ENCODE measurements around the gene TUBGCP2.

TUBGCP2 gene

GRCh38 chr10:133279326-133280226 is 29.1 kb downstream of the TUBGCP2 start:
- no peak for TF ChIP-seq ZNF384 (IDR thresholded peaks at IDR 0.05)
- no peak for TF ChIP-seq HDGF (IDR thresholded peaks at IDR 0.05; ENCODE audit: borderline replicate concordance)
- ChIA-PET CTCF (no interaction called here), POLR2A (no interaction called here)
- no peak for DNase-seq (ENCODE audit: extremely low spot score)

DNA sequence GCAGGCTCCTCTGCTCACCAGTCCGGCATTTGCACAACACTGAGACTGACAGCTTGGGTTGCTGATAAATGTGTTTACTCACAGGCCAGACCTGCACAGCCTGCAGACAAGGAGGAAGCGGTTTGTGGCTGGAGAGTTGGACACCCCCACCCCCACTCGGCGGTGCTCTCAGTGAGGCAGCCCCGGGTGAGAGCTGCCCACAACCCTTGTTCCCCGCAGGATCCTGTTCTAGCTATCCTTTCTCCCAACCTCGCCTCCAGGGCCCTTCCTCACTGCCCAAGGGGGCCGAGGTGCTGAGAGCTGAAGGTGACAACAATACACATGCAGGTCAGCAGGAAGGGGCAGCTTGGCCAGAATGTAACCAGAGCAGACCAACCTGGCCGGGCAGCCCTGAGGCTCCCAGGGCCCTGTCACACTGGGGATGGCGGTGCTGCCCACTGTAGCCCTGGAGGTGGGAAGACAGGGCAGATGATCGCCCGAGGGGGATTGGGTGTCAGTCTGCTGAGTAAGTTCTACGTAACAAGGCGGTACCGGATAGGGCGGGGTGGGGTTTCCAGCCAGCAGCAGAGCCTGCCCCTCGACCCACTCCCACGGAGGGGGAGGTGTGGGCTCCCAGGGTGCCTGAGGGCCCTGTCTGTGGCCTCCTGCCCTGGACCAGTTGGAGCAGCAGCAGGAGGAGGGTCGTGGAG is 30.0 kb downstream of the TUBGCP2 start:
- POLR2A ChIA-PET: interaction anchor here (1.4 kb wide), 1 partner anchor 15 kb away, joined by 3 read pairs; no protein-coding TSS in a partner anchor
- DNase-seq (ENCODE audit: extremely low spot score): no peak
- TF ChIP-seq CTBP1 (IDR thresholded peaks at IDR 0.05; ENCODE audit: borderline replicate concordance): no peak
- no peak for TF ChIP-seq TARDBP (IDR thresholded peaks at IDR 0.05)
- no peak for TF ChIP-seq FOXM1 (IDR thresholded peaks at IDR 0.05; ENCODE audit: borderline replicate concordance)
- no peak for TF ChIP-seq FOXK2 (IDR thresholded peaks at IDR 0.05)
- no peak for TF ChIP-seq ARNT (IDR thresholded peaks at IDR 0.05)
- no peak for TF ChIP-seq SP1 (IDR thresholded peaks at IDR 0.05)
- TF ChIP-seq L3MBTL2 (conservative IDR thresholded peaks at IDR 0.05): no peak
- no peak for TF ChIP-seq BHLHE40 (IDR thresholded peaks at IDR 0.05; ENCODE audit: borderline replicate concordance)
- no peak for TF ChIP-seq FOXA1 (IDR thresholded peaks at IDR 0.05)
- CTCF ChIA-PET: interaction anchor here (1.1 kb wide), 1 partner anchor 35 kb away, joined by 3 read pairs; no protein-coding TSS in a partner anchor

DNA sequence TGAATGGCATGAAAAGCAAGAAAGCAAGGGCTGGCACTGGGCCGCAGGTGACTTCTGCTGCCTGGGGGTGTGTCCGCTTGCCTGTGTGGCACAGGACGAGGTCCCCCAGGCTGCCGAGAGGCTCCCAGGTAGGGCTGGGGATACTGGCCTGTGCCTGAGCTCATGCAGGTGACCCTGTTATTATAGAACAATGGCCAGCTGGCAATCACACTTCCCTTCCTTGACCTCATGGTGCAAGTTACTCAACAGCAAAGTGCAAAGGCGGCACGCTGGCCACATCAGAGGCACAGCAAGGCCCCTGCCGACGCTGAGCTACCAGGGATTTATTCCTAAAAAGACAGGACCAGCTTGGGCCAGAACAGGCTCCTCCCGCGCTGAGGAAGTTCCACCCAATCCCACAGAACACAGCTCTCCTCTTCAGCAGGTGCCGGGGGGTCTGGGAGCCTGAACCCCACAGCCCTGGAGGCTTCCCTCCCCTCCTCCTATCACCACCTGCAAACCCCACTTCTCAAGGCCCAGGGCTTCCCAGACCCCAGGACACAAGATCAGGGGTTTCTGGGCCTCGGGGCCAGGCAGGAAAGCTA is 30.6 kb downstream of the TUBGCP2 start:
- POLR2A ChIA-PET: interaction anchor here (1.4 kb wide), 1 partner anchor 14 kb away, joined by 3 read pairs; no protein-coding TSS in a partner anchor
- CTCF ChIA-PET: interaction anchor here (1.1 kb wide), 1 partner anchor 35 kb away, joined by 3 read pairs; no protein-coding TSS in a partner anchor
- no peak for TF ChIP-seq LEF1 (IDR thresholded peaks at IDR 0.05; ENCODE audit: borderline replicate concordance)
- TF ChIP-seq, protein P1, sequence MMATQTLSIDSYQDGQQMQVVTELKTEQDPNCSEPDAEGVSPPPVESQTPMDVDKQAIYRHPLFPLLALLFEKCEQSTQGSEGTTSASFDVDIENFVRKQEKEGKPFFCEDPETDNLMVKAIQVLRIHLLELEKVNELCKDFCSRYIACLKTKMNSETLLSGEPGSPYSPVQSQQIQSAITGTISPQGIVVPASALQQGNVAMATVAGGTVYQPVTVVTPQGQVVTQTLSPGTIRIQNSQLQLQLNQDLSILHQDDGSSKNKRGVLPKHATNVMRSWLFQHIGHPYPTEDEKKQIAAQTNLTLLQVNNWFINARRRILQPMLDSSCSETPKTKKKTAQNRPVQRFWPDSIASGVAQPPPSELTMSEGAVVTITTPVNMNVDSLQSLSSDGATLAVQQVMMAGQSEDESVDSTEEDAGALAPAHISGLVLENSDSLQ (IDR thresholded peaks at IDR 0.05): no peak
- TF ChIP-seq SP1 (IDR thresholded peaks at IDR 0.05): no peak
- no peak for TF ChIP-seq SUZ12 (IDR thresholded peaks at IDR 0.05)
- no peak for TF ChIP-seq BHLHE40 (IDR thresholded peaks at IDR 0.05; ENCODE audit: borderline replicate concordance)
- TF ChIP-seq ZNF384 (IDR thresholded peaks at IDR 0.05): no peak
- TF ChIP-seq FOXA1 (IDR thresholded peaks at IDR 0.05): no peak
- TF ChIP-seq TARDBP (IDR thresholded peaks at IDR 0.05): no peak
- TF ChIP-seq L3MBTL2 (conservative IDR thresholded peaks at IDR 0.05): no peak
- no peak for TF ChIP-seq FOXM1 (IDR thresholded peaks at IDR 0.05; ENCODE audit: borderline replicate concordance)
- no peak for TF ChIP-seq ELF4 (IDR thresholded peaks at IDR 0.05)
- no peak for TF ChIP-seq NFRKB (IDR thresholded peaks at IDR 0.05)
- TF ChIP-seq ARNT (IDR thresholded peaks at IDR 0.05): no peak
- no peak for TF ChIP-seq FOXK2 (IDR thresholded peaks at IDR 0.05)
- no peak for TF ChIP-seq HDGF (IDR thresholded peaks at IDR 0.05; ENCODE audit: borderline replicate concordance)
- TF ChIP-seq CTBP1 (IDR thresholded peaks at IDR 0.05; ENCODE audit: borderline replicate concordance): no peak
- no peak for DNase-seq (ENCODE audit: extremely low spot score)

- CTCF ChIA-PET: interaction anchor here (1.1 kb wide), 1 partner anchor 36 kb away, joined by 3 read pairs; no protein-coding TSS in a partner anchor
- TF ChIP-seq HDGF (IDR thresholded peaks at IDR 0.05; ENCODE audit: borderline replicate concordance) (no peak), SUZ12 (IDR thresholded peaks at IDR 0.05) (no peak)
- POLR2A ChIA-PET: interaction anchor here (1.4 kb wide), 1 partner anchor 13 kb away, joined by 3 read pairs; no protein-coding TSS in a partner anchor
- no peak for DNase-seq (ENCODE audit: extremely low spot score)
Measured at GRCh38 chr10:133277277-133277992, 31.2 kb downstream of the TUBGCP2 start.

DNA sequence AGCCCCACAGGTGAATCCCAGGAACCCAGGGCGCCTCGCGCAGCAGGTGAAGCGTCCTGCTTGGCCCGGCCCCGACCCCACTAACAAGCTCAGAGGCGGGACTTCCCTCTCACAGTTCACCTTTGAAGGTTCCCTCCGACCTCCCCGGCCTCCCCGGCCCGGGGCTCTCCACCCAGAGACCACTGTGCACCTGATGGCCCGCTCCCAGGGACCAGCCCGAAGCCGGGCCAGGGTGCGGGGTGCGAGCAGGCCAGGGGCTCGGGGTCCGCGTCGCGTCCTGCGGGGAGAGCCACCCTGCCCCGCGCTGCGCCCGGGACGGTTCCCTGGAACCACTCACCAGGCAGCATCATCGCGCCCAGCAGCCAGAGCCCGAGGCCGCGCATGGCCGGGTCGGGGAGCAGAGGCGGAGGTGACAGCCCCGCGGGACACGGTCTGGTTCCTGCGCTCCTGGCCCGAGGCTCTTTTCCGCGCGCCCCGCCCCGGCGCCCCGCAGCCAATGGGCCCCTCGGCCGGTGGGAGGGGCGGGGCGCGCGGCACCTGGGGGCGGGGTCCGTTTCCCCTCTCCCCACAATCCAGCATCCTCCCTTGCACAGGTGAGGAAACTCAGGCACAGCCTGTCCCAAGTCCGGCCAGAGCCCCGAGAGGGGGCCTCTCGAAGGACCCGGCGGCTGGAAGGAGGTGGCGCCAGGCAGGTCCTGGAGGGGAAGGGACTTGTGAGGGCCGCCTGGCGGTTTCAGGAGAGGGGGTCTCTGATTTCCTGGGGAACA is 32.1 kb downstream of the TUBGCP2 start, which contains the start of gene ADAM8:
Gene ADAM8 (minus strand): TSS at position 434 of the 767 bp plus-strand sequence. CDS start 51 bp downstream, at position 383.
- ChIA-PET CTCF (no interaction called here), POLR2A (no interaction called here)
- no peak for TF ChIP-seq SP1 (IDR thresholded peaks at IDR 0.05)
- TF ChIP-seq LEF1 (IDR thresholded peaks at IDR 0.05; ENCODE audit: borderline replicate concordance): no peak
- no peak for TF ChIP-seq ARNT (IDR thresholded peaks at IDR 0.05)
- no peak for DNase-seq (ENCODE audit: extremely low spot score)

GRCh38 chr10:133276100-133276434 is 32.6 kb downstream of the TUBGCP2 start:
- TF ChIP-seq SUZ12 (IDR thresholded peaks at IDR 0.05): no peak
- TF ChIP-seq, protein P1 (IDR thresholded peaks at IDR 0.05): no peak
- no peak for TF ChIP-seq BHLHE40 (IDR thresholded peaks at IDR 0.05; ENCODE audit: borderline replicate concordance)
- no peak for TF ChIP-seq TARDBP (IDR thresholded peaks at IDR 0.05)
- no peak for TF ChIP-seq FOXA1 (IDR thresholded peaks at IDR 0.05)
- TF ChIP-seq FOXK2 (IDR thresholded peaks at IDR 0.05): no peak
- TF ChIP-seq L3MBTL2 (conservative IDR thresholded peaks at IDR 0.05): no peak
- no peak for TF ChIP-seq CTBP1 (IDR thresholded peaks at IDR 0.05; ENCODE audit: borderline replicate concordance)
- TF ChIP-seq ELF4 (IDR thresholded peaks at IDR 0.05): no peak
- no peak for TF ChIP-seq ARNT (IDR thresholded peaks at IDR 0.05)
- TF ChIP-seq NFRKB (IDR thresholded peaks at IDR 0.05): no peak
- TF ChIP-seq SP1 (IDR thresholded peaks at IDR 0.05): no peak
- TF ChIP-seq FOXM1 (IDR thresholded peaks at IDR 0.05; ENCODE audit: borderline replicate concordance): no peak
- TF ChIP-seq HDGF (IDR thresholded peaks at IDR 0.05; ENCODE audit: borderline replicate concordance): no peak
- TF ChIP-seq ZNF384 (IDR thresholded peaks at IDR 0.05): no peak
- TF ChIP-seq LEF1 (IDR thresholded peaks at IDR 0.05; ENCODE audit: borderline replicate concordance): no peak
- CTCF ChIA-PET: no interaction called here
- DNase-seq (ENCODE audit: extremely low spot score): no peak
- POLR2A ChIA-PET: no interaction called here
